Testis (tissue), 3 donors: ENCODE measurements around the gene RBM33. TPM values are rescaled to one million over a fixed set of nuclear protein-coding genes. Genes with fewer than 3 reads are reported as not detected.
"Not testable (repeated sequence)": the region's sequence is repeated elsewhere in the genome, so short reads cannot be mapped to it uniquely, and the experiment has no call there.

Experiments used
- DNase-seq: peaks from one replicate; pipeline ENCODE4 v3.0.0-alpha.2; 2019
- H3K27ac ChIP-seq, 2 donors: fragments of 200-600 bp; sonication (generic); one replicate each; pipeline ENCODE4 v1.5.1; 2019
- H3K27me3 ChIP-seq: fragments of 200-600 bp; sonication (generic); one replicate; pipeline ENCODE4 v1.5.1; 2019
- H3K36me3 ChIP-seq: fragments of 200-600 bp; sonication (generic); one replicate; pipeline ENCODE4 v1.5.1; 2017; ENCODE audit warnings: low read depth; ENCODE audit errors: missing control alignments
- H3K4me1 ChIP-seq: fragments of 200-600 bp; sonication (generic); one replicate; pipeline ENCODE4 v1.5.1; 2019
- H3K4me3 ChIP-seq, 2 donors: fragments of 200-600 bp; sonication (generic); one replicate each; pipeline ENCODE4 v1.5.1; 2017 to 2019
- H3K9me3 ChIP-seq: fragments of 200-600 bp; sonication (generic); one replicate; pipeline ENCODE4 v1.5.1; 2017
- POLR2A ChIP-seq: fragments of 450-650 bp; IDR thresholded peaks from one replicate; pipeline ENCODE4 v1.6.1; 2017; ENCODE audit warnings: antibody characterized with exemption, mild to moderate bottlenecking, moderate library complexity
- WGBS, 2 donors: methylation state at CpG; one replicate each; pipeline ENCODE4 v1.1.5; 2018; 5-methylcytosine and 5-hydroxymethylcytosine counted together
- intact Hi-C: fragments of 100-400 bp; cut with DNase I; formaldehyde crosslinking; loops from one replicate; pipeline ENCODE4 v1.15.1; 2023; ENCODE audit warnings: low total_unique reads
- polyA plus RNA-seq: library from polyadenylated mRNA; stranded (reverse); fragments of 350-450 nt; fragmentation: Illumina TruSeq; extraction: RNeasy Lipid Tissue Mini Kit (QIAGEN cat#74804); gene quantifications from one replicate; pipeline ENCODE4 v1.2.3, GENCODE V29; 2014; ENCODE audit warnings: low read depth, low replicate concordance; ENCODE audit not compliant: insufficient read depth
- total RNA-seq, 2 donors: library from RNA; depleted of rRNA; stranded (reverse); fragments of >200 nt; gene quantifications; one replicate each; pipeline ENCODE4 v1.2.3, GENCODE V29; 2016
- TF ChIP-seq, protein P1 (sequence below), 3 experiments: fragments of 450-650 bp in 2 of 3; fragments of 200-600 bp in 1 of 3; sonication (generic) in 1 of 3; IDR thresholded peaks; one replicate each; pipeline ENCODE4 v1.5.1; 2016 to 2019; ENCODE audit warnings: antibody characterized with exemption in 3 of 3, mild to moderate bottlenecking in 2 of 3, moderate library complexity in 1 of 3

Gene RBM33
- total and polyA plus RNA-seq, 3 donors from 2014 or later, result 27.3 to 104 (median 93.4) TPM

DNA sequence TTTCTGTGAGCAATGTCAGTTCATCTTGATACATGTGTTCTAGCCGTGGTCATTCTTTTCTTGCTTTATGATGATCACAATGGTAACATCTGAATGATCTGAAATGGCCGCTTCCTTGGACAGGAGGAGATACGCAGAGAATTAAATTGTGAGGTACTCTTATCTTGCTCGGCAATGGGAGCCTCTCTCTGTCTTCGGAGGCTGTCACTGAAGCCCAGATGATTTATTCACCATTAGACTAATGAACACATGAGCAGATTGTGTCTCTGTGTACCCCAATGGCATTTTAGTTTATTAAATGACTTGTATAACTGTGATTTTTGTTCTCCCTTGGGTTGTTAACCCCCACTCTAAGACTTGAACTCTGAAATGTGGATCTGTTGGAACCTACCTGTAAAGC, 38.6 kb downstream of the RBM33 start:
- H3K9me3 ChIP-seq, result no peaks in the 10 kb centered on the region
- intact Hi-C loops, result no loop called here
- H3K27me3 ChIP-seq, result no peaks in the 10 kb centered on the region
- DNase-seq, result no peak
- no peaks in the 10 kb centered on the region for H3K4me1 ChIP-seq
- no peaks in the 10 kb centered on the region for H3K36me3 ChIP-seq
- H3K27ac ChIP-seq, result no peak overlapping the region
- TF ChIP-seq, protein P1, sequence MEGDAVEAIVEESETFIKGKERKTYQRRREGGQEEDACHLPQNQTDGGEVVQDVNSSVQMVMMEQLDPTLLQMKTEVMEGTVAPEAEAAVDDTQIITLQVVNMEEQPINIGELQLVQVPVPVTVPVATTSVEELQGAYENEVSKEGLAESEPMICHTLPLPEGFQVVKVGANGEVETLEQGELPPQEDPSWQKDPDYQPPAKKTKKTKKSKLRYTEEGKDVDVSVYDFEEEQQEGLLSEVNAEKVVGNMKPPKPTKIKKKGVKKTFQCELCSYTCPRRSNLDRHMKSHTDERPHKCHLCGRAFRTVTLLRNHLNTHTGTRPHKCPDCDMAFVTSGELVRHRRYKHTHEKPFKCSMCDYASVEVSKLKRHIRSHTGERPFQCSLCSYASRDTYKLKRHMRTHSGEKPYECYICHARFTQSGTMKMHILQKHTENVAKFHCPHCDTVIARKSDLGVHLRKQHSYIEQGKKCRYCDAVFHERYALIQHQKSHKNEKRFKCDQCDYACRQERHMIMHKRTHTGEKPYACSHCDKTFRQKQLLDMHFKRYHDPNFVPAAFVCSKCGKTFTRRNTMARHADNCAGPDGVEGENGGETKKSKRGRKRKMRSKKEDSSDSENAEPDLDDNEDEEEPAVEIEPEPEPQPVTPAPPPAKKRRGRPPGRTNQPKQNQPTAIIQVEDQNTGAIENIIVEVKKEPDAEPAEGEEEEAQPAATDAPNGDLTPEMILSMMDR (IDR thresholded peaks at IDR 0.05), result no peak
- TF ChIP-seq POLR2A, result no peak
- 69 to 82% methylated on average over 5 of the region's 5 CpGs for WGBS, 2 donors
- no peak overlapping the region for H3K4me3 ChIP-seq

DNA sequence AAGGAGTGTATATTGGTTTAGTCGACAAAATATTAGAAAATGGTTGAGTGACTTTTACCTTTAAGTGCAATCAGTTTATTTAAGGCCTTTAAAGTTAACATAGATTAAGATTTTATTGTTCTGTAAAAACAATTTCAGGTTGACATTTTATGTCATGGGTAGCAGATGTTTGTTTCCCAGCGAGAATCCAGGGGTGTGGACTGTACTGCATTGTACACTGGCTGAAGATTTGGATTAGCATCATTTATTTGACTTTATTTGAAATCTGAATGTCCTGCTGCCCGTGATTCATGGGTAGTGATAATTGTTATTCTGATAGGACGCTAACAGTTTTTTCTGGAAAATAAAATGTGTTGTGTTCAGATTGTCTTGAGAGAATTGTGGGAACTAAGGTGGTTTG, 39.3 kb downstream of the RBM33 start:
- Histone ChIP-seq H3K27ac (no peak overlapping the region), H3K27me3 (no peaks in the 10 kb centered on the region), H3K4me1 (no peaks in the 10 kb centered on the region), H3K9me3 (no peaks in the 10 kb centered on the region), H3K36me3 (no peaks in the 10 kb centered on the region), H3K4me3 (no peak overlapping the region)
- intact Hi-C loops, result no loop called here
- TF ChIP-seq, protein P1 (IDR thresholded peaks at IDR 0.05), result no peak
- no peak for TF ChIP-seq POLR2A
- 88 to 90% methylated on average over 4 of the region's 4 CpGs for WGBS, 2 donors
- no peak for DNase-seq

- Histone ChIP-seq H3K27ac (no peak overlapping the region), H3K9me3 (no peaks in the 10 kb centered on the region), H3K4me1 (no peaks in the 10 kb centered on the region), H3K4me3 (no peak overlapping the region), H3K36me3 (no peaks in the 10 kb centered on the region), H3K27me3 (no peaks in the 10 kb centered on the region)
- 83 to 87% methylated on average over 5 of the region's 5 CpGs for WGBS, 2 donors
- TF ChIP-seq, protein P1 (IDR thresholded peaks at IDR 0.05), result no peak
- no peak for TF ChIP-seq POLR2A
- intact Hi-C loops, result no loop called here
- no peak for DNase-seq
These were observed 40.1 kb downstream of the RBM33 start for GRCh38 chr7:155684543-155684942.

- no peak overlapping the region for H3K27ac ChIP-seq
- H3K4me3 ChIP-seq, result no peak overlapping the region
- TF ChIP-seq POLR2A, result no peak
- TF ChIP-seq, protein P1 (IDR thresholded peaks at IDR 0.05), result no peak
- no peak for DNase-seq
- no peaks in the 10 kb centered on the region for H3K27me3 ChIP-seq
- H3K4me1 ChIP-seq, result no peaks in the 10 kb centered on the region
- H3K36me3 ChIP-seq, result no peaks in the 10 kb centered on the region
- no peaks in the 10 kb centered on the region for H3K9me3 ChIP-seq
- 87 to 91% methylated on average over 12 of the region's 12 CpGs for WGBS, 2 donors
- intact Hi-C loops, result no loop called here
These were observed 40.8 kb downstream of the RBM33 start for GRCh38 chr7:155685070-155685790.

DNA sequence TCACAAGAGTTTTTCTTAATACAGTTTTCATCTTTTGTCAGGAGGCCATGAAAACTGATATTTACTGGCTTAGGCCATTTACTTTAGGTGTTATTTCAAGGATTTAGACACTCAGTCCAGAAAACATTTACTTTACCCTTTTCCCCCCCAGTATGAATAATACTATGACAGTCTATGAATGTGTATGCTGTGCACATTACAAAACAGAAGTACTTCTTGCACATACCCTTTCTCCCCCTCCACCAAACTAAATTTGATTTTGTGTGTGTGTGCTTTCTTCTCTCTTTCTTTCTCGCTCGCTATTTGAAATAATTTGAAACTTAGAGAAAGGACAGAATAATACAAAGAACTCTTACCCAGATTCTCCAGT, 41.3 kb downstream of the RBM33 start:
- no peaks in the 10 kb centered on the region for H3K4me1 ChIP-seq
- no peak for DNase-seq
- 92 to 93% methylated on average over 2 of the region's 2 CpGs for WGBS, 2 donors
- TF ChIP-seq, protein P1 (IDR thresholded peaks at IDR 0.05), result no peak
- no peak for TF ChIP-seq POLR2A
- no peak overlapping the region for H3K27ac ChIP-seq
- no peaks in the 10 kb centered on the region for H3K27me3 ChIP-seq
- H3K4me3 ChIP-seq, result no peak overlapping the region
- intact Hi-C loops, result no loop called here
- H3K9me3 ChIP-seq, result no peaks in the 10 kb centered on the region
- no peaks in the 10 kb centered on the region for H3K36me3 ChIP-seq

- H3K4me3 ChIP-seq, intact Hi-C loops, H3K4me1 ChIP-seq, DNase-seq, H3K27ac ChIP-seq, H3K36me3 ChIP-seq, H3K27me3 ChIP-seq, H3K9me3 ChIP-seq: not testable (repeated sequence)
- 50% methylated on average over 2 of the region's 2 CpGs for WGBS, 2 donors
These were observed 42.3 kb downstream of the RBM33 start for GRCh38 chr7:155686620-155687324.

GRCh38 chr7:155688237-155688636, 43.8 kb downstream of the RBM33 start:
- H3K4me3 ChIP-seq, H3K27me3 ChIP-seq, H3K27ac ChIP-seq, H3K4me1 ChIP-seq, DNase-seq, intact Hi-C loops, H3K9me3 ChIP-seq, H3K36me3 ChIP-seq: not testable (repeated sequence)
- 86 to 90% methylated on average over 2 of the region's 2 CpGs for WGBS, 2 donors
